Measurements from ENCODE around the gene ATP5F1B. TPM values are rescaled to one million over a fixed set of nuclear protein-coding genes. Genes with fewer than 3 reads are reported as not detected.

Gene ATP5F1B
- total and polyA plus RNA-seq, 2 of the 13 experiments (the other 11 are each of a cell fraction or from before 2014, with no cell fraction given), result 1,051 to 1,180 TPM

GRCh38 chr12:56636675-56637540, 8.9 kb downstream of the ATP5F1B start (continued):
- TF ChIP-seq ZNF484 (CRISPR knock-in tag; IDR thresholded peaks at IDR 0.05; ENCODE audit: borderline replicate concordance, low read depth) (no peak), BHLHE40 (IDR thresholded peaks at IDR 0.05; ENCODE audit: low read length) (no peak), ZSCAN20 (CRISPR knock-in tag; IDR thresholded peaks at IDR 0.05; ENCODE audit: borderline replicate concordance) (no peak), KLF11 (CRISPR knock-in tag; IDR thresholded peaks at IDR 0.05) (0 out of 2 replicates have a peak, but pooled peaks have one; percentile 37), ZNF333 (CRISPR knock-in tag; IDR thresholded peaks at IDR 0.05; ENCODE audit: borderline replicate concordance) (no peak), ELF4 (CRISPR knock-in tag; IDR thresholded peaks at IDR 0.05; ENCODE audit: borderline replicate concordance) (peak; percentile 50; the same call in 1 of the 2 replicates), NR2F6 (IDR thresholded peaks at IDR 0.05) (peak; percentile 50; the same call in 1 of the 2 replicates), NR2F6 (CRISPR knock-in tag; IDR thresholded peaks at IDR 0.05) (peak; percentile 38; the same call in 1 of the 2 replicates), SAFB2 (CRISPR knock-in tag; IDR thresholded peaks at IDR 0.05; ENCODE audit: borderline replicate concordance, low read depth) (peak; percentile 83; the same call in 1 of the 2 replicates), ZNF446 (CRISPR knock-in tag; IDR thresholded peaks at IDR 0.05) (no peak)
- TF ChIP-seq, protein P1, sequence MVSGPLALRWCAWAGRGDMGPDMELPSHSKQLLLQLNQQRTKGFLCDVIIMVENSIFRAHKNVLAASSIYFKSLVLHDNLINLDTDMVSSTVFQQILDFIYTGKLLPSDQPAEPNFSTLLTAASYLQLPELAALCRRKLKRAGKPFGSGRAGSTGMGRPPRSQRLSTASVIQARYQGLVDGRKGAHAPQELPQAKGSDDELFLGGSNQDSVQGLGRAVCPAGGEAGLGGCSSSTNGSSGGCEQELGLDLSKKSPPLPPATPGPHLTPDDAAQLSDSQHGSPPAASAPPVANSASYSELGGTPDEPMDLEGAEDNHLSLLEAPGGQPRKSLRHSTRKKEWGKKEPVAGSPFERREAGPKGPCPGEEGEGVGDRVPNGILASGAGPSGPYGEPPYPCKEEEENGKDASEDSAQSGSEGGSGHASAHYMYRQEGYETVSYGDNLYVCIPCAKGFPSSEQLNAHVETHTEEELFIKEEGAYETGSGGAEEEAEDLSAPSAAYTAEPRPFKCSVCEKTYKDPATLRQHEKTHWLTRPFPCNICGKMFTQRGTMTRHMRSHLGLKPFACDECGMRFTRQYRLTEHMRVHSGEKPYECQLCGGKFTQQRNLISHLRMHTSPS (CRISPR knock-in tag; IDR thresholded peaks at IDR 0.05; ENCODE audit: low read depth), result no peak
- TF ChIP-seq, protein P2, sequence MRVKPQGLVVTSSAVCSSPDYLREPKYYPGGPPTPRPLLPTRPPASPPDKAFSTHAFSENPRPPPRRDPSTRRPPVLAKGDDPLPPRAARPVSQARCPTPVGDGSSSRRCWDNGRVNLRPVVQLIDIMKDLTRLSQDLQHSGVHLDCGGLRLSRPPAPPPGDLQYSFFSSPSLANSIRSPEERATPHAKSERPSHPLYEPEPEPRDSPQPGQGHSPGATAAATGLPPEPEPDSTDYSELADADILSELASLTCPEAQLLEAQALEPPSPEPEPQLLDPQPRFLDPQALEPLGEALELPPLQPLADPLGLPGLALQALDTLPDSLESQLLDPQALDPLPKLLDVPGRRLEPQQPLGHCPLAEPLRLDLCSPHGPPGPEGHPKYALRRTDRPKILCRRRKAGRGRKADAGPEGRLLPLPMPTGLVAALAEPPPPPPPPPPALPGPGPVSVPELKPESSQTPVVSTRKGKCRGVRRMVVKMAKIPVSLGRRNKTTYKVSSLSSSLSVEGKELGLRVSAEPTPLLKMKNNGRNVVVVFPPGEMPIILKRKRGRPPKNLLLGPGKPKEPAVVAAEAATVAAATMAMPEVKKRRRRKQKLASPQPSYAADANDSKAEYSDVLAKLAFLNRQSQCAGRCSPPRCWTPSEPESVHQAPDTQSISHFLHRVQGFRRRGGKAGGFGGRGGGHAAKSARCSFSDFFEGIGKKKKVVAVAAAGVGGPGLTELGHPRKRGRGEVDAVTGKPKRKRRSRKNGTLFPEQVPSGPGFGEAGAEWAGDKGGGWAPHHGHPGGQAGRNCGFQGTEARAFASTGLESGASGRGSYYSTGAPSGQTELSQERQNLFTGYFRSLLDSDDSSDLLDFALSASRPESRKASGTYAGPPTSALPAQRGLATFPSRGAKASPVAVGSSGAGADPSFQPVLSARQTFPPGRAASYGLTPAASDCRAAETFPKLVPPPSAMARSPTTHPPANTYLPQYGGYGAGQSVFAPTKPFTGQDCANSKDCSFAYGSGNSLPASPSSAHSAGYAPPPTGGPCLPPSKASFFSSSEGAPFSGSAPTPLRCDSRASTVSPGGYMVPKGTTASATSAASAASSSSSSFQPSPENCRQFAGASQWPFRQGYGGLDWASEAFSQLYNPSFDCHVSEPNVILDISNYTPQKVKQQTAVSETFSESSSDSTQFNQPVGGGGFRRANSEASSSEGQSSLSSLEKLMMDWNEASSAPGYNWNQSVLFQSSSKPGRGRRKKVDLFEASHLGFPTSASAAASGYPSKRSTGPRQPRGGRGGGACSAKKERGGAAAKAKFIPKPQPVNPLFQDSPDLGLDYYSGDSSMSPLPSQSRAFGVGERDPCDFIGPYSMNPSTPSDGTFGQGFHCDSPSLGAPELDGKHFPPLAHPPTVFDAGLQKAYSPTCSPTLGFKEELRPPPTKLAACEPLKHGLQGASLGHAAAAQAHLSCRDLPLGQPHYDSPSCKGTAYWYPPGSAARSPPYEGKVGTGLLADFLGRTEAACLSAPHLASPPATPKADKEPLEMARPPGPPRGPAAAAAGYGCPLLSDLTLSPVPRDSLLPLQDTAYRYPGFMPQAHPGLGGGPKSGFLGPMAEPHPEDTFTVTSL (CRISPR knock-in tag; IDR thresholded peaks at IDR 0.05; ENCODE audit: borderline replicate concordance), result no peak; the same call in 1 of the 2 replicates
- TF ChIP-seq, protein P3, sequence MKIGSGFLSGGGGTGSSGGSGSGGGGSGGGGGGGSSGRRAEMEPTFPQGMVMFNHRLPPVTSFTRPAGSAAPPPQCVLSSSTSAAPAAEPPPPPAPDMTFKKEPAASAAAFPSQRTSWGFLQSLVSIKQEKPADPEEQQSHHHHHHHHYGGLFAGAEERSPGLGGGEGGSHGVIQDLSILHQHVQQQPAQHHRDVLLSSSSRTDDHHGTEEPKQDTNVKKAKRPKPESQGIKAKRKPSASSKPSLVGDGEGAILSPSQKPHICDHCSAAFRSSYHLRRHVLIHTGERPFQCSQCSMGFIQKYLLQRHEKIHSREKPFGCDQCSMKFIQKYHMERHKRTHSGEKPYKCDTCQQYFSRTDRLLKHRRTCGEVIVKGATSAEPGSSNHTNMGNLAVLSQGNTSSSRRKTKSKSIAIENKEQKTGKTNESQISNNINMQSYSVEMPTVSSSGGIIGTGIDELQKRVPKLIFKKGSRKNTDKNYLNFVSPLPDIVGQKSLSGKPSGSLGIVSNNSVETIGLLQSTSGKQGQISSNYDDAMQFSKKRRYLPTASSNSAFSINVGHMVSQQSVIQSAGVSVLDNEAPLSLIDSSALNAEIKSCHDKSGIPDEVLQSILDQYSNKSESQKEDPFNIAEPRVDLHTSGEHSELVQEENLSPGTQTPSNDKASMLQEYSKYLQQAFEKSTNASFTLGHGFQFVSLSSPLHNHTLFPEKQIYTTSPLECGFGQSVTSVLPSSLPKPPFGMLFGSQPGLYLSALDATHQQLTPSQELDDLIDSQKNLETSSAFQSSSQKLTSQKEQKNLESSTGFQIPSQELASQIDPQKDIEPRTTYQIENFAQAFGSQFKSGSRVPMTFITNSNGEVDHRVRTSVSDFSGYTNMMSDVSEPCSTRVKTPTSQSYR (CRISPR knock-in tag; IDR thresholded peaks at IDR 0.05; ENCODE audit: borderline replicate concordance), result no peak
- TF ChIP-seq, protein P4, sequence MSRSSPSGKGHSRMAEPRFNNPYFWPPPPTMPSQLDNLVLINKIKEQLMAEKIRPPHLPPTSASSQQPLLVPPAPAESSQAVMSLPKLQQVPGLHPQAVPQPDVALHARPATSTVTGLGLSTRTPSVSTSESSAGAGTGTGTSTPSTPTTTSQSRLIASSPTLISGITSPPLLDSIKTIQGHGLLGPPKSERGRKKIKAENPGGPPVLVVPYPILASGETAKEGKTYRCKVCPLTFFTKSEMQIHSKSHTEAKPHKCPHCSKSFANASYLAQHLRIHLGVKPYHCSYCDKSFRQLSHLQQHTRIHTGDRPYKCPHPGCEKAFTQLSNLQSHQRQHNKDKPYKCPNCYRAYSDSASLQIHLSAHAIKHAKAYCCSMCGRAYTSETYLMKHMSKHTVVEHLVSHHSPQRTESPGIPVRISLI (CRISPR knock-in tag; IDR thresholded peaks at IDR 0.05; ENCODE audit: borderline replicate concordance), result no peak

All from HepG2 (cell line).